SH-SY5Y (cell line): Measurements from ENCODE around the gene AK1.

Experiments
- GATA2 ChIP-seq: IDR thresholded peaks from 2 replicates; pipeline ENCODE4 v1.6.1; 2011; ENCODE audit warnings: mild to moderate bottlenecking, low read depth, low read length
- GATA3 ChIP-seq: IDR thresholded peaks from 2 replicates; pipeline ENCODE4 v1.6.1; 2011; ENCODE audit warnings: low read depth, mild to moderate bottlenecking, low read length, moderate library complexity

GRCh38 chr9:127903557-127904475 lies 26.3 kb upstream of the AK1 start:
- no peak for TF ChIP-seq GATA3
- TF ChIP-seq GATA2, result no peak
